Right lobe of liver (tissue), 6 donors: Measurements from ENCODE around the gene KRTAP1-1. TPM values are rescaled to one million over a fixed set of nuclear protein-coding genes. Genes with fewer than 3 reads are reported as not detected.
"Not testable (repeated sequence)": the region's sequence is repeated elsewhere in the genome, so short reads cannot be mapped to it uniquely, and the experiment has no call there.

Experiments used
- ATAC-seq, 4 donors: fragments of 200-7000 bp; cut with Tn5 transposase; one replicate each; pipeline ENCODE4 v1.9.1; 2020; ENCODE audit warnings: mild to moderate bottlenecking in 4 of 4, moderate library complexity in 4 of 4
- DNase-seq, 3 donors: peaks; one replicate each; pipeline ENCODE4 v3.0.0-alpha.2; 2020
- H3K27ac ChIP-seq, 3 donors: fragments of 200-600 bp; one replicate each; pipeline ENCODE4 v1.8.0; 2022
- H3K27me3 ChIP-seq, 2 donors: fragments of 200-600 bp; one replicate each; pipeline ENCODE4 v1.8.0; 2022
- H3K36me3 ChIP-seq, 4 donors: fragments of 200-600 bp; sonication (generic) in 1 of 4; one replicate each; pipeline versions ENCODE4 v1.5.1 to v1.8.0; 2017 to 2022; ENCODE audit warnings: control low read depth in 1 of 4
- H3K4me1 ChIP-seq, 4 donors: fragments of 200-600 bp; sonication (generic) in 1 of 4; one replicate each; pipeline versions ENCODE4 v1.5.1 to v1.8.0; 2017 to 2022; ENCODE audit warnings: control low read depth in 1 of 4
- H3K4me3 ChIP-seq, 3 donors: fragments of 200-600 bp; one replicate each; pipeline ENCODE4 v1.8.0; 2022
- H3K9me3 ChIP-seq, 4 donors: fragments of 200-600 bp; sonication (generic) in 1 of 4; one replicate each; pipeline versions ENCODE4 v1.5.1 to v1.8.0; 2017 to 2022; ENCODE audit warnings: control low read depth in 1 of 4
- CTCF ChIP-seq, 4 donors: fragments of 200-600 bp in 3 of 4; fragments of 450-650 bp in 1 of 4; IDR thresholded peaks; one replicate each; pipeline versions ENCODE4 v1.5.1 to v1.8.0; 2016 to 2022; ENCODE audit warnings: antibody characterized with exemption in 4 of 4, mild to moderate bottlenecking in 2 of 4
- POLR2A ChIP-seq: fragments of 450-650 bp; IDR thresholded peaks from one replicate; pipeline ENCODE4 v1.6.1; 2017; ENCODE audit warnings: antibody characterized with exemption, mild to moderate bottlenecking
- WGBS: methylation state at CpG from one replicate; pipeline ENCODE4 v1.1.6; 2018; ENCODE audit warnings: low coverage, low lambda C conversion rate; ENCODE audit not compliant: insufficient coverage; ENCODE audit errors: missing lambda C conversion rate; 5-methylcytosine and 5-hydroxymethylcytosine counted together
- intact Hi-C, 2 donors: fragments of 100-400 bp; cut with DNase I; formaldehyde crosslinking; loops; one replicate each; pipeline versions ENCODE4 v1.11.2 to v1.14.1; 2022
- total RNA-seq, 6 experiments: library from RNA; depleted of rRNA in 2 of 6; stranded (reverse); fragments of >200 nt in 2 of 6; fragmentation: NEBNext Ultra II Directional in 3 of 6; extraction: Animal tissue kit (Norgen Biotek cat#: 25700) in 3 of 6; gene quantifications; one replicate each; pipeline versions ENCODE4 v1.1.0 to v1.2.4, GENCODE V29; 2016 to 2023
- donor health status: DM: no; HTN: yes; CAD: no.
- donor health status: DM: no; HTN: no; CAD: no.
- donor health status: DM: no; HTN: no; CAD: no.
- donor health status: DM: no; HTN: yes; CAD: no.
- donor health status: DM: no; HTN: yes; CAD: no.

Gene KRTAP1-1
- total RNA-seq, 6 experiments from 2014 or later = not detected

DNA sequence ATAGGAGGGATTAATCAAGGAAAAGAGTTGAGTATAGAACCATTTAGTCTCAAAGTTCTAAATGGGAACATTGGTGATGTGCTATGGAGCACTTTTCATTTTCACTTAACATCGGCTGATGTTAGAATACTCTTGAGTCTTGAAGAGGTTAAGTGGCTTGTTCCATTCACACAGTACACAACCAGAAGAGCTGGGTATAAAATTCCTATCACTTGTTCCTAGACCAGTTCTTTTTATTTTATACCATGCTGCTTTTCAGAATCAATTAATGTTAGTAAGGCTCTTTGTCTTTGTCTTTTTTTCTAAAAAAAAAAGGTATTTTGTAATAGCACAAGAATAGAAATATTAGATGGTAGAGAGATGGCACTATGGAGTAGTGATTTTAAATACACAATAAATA lies 1.7 kb upstream of the KRTAP1-1 start:
- Histone ChIP-seq H3K4me1 (no peaks in the 10 kb centered on the region), H3K4me3 (no peak overlapping the region), H3K9me3 (no peaks in the 10 kb centered on the region), H3K27me3 (no peaks in the 10 kb centered on the region), H3K36me3 (no peaks in the 10 kb centered on the region), H3K27ac (no peak overlapping the region)
- no peak for TF ChIP-seq CTCF (IDR thresholded peaks at IDR 0.05)
- TF ChIP-seq POLR2A = no peak
- no peak for DNase-seq
- WGBS = 89% methylated on average over 1 of the region's 1 CpG
- no peak for ATAC-seq
- intact Hi-C loops = no loop called here

GRCh38 chr17:41037853-41038350 lies 3.3 kb downstream of the KRTAP1-1 start:
- Histone ChIP-seq H3K4me1 (no peaks in the 10 kb centered on the region), H3K27me3 (no peaks in the 10 kb centered on the region), H3K36me3 (no peaks in the 10 kb centered on the region), H3K27ac (no peak overlapping the region), H3K9me3 (no peaks in the 10 kb centered on the region), H3K4me3 (no peak overlapping the region)
- ATAC-seq = no peak
- TF ChIP-seq CTCF (IDR thresholded peaks at IDR 0.05) (no peak), POLR2A (no peak)
- 66% methylated on average over 2 of the region's 2 CpGs for WGBS
- no peak for DNase-seq
- intact Hi-C loops = no loop called here

DNA sequence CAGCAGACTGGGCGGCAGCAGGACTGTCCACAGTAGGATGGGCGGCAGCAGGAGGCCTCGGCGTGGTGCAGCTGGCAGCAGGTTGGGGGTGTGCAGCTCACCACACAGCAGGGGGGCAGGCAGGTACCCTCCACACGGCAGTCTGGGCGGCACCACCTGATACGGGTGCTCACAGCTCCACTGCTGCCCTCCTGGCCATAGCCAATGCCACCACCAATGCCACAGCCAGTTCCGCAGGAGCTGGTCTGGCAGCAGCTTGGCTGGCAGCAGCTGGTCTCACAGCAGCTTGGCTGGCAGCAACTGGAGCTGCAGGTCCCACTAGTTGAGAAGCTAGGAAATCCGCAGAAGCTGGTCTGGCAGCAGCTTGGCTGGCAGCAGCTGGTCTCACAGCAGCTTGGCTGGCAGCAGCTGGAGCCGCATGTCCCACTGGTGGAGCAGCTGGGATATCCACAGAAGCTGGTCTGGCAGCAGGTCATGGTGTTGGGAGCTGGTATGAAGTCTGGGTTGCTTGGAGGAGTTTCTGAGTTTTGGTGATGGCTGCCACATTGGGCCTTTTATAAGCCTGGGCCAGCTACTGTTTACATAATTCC lies 6.8 kb downstream of the KRTAP1-1 start, which contains the start of gene KRTAP1-3:
KRTAP1-3 (minus strand) TSS at position 529 of the 590 bp plus-strand sequence; CDS start at position 476, 53 bp downstream.
- H3K4me3 ChIP-seq, intact Hi-C loops: not testable (repeated sequence)
- peak in 1 of 4 donors; percentile 14 for ATAC-seq

DNA sequence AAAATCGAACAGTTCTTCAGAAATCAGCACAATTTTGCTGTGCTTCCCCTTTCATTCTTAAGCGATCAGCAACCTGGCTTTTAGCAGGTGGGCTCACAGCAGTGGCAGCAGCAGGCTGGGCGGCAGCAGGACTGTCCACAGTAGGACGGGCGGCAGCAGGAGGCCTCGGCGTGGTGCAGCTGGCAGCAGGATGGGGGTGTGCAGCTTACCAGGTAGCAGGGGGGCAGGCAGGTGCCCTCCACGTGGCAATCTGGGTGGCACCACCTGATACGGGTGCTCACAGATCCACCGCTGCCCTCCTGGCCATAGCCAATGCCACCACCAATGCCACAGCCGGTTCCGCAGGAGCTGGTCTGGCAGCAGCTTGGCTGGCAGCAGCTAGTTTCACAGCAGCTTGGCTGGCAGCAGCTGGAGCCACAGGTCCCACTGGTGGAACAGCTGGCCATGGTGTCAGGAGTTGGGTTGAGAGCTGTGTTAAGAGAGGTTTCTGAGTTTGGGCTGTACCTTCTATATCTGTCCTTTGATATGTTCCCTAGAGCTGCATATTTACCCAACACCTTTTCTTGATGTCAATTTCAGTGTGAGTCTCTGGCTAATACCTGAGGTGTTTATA lies 11.5 kb downstream of the KRTAP1-1 start, which contains the start of gene KRTAP1-4:
KRTAP1-4 (minus strand) TSS at position 563 of the 613 bp plus-strand sequence; CDS start at position 446, 117 bp downstream.
- H3K27me3 ChIP-seq = no peaks in the 10 kb centered on the region
- no peak within 1 kb of the TSS for H3K27ac ChIP-seq
- H3K9me3 ChIP-seq = no peaks in the 10 kb centered on the region
- ATAC-seq (peak in 1 of 4 donors; percentile 20), DNase-seq (no peak)
- TF ChIP-seq POLR2A (no peak), CTCF (IDR thresholded peaks at IDR 0.05) (no peak)
- intact Hi-C loops = no loop called here
- 50% methylated on average over 6 of the region's 12 CpGs for WGBS
- H3K4me1 ChIP-seq = no peaks in the 10 kb centered on the region
- no peaks in the 10 kb centered on the region for H3K36me3 ChIP-seq
- no peak within 1 kb of the TSS for H3K4me3 ChIP-seq

More for the DNA sequence above, 6.8 kb downstream of the KRTAP1-1 start, which contains the start of gene KRTAP1-3:
- H3K4me1 ChIP-seq, H3K9me3 ChIP-seq, DNase-seq, H3K36me3 ChIP-seq, H3K27me3 ChIP-seq, H3K27ac ChIP-seq: not testable (repeated sequence)
- WGBS = 80% methylated on average over 1 of the region's 10 CpGs
